HG03460 (cell line): ENCODE measurements around the gene PRKN.
"Not testable (repeated sequence)": the region's sequence is repeated elsewhere in the genome, so short reads cannot be mapped to it uniquely, and the experiment has no call there.

Source experiments
- ATAC-seq: cut with Tn5 transposase; IDR thresholded peaks from one replicate; pipeline ENCODE4 v1.9.1; 2021; ENCODE audit not compliant: unreplicated experiment

Gene PRKN

DNA sequence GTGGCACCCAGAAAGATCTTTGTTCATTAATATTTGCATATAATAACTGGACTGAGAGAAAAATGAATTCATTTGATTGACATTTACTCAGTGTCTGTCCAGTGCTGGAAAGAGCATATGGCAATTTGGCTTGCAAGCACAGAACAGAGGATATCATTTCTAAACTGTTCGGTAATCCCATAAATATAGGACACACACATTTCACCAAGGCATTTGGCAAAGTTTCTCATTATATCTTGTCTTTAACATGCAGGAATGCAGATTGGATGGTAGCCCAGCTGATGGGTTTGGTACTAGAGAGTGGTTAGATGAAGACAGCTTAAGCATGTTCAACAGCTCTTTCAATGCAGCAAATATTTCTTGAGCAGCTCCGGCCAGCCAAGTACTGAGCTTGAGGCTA lies 259.2 kb downstream of the PRKN start:
- no peak for ATAC-seq

- ATAC-seq: no peak
Observed at GRCh38 chr6:162467679-162468078, 259.9 kb downstream of the PRKN start.

DNA sequence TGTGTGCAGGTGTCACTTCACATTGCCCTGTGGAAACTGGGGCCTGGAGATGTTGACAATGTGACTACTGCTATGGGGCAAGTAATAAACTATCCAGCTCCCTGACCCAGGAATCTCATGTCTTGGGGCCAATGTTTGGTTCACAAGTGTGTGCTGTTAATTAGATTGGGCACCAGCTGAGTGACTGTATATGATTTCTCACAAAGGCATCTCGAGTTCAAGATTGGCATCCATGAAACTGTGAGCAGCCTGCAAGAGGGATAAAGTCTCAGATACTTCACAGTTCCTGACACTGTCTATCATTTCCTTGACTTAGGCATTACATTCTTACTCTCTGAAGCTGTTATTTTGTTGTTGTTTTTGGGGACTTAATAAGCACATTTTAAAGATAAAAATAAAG lies 264.0 kb downstream of the PRKN start:
- ATAC-seq: no peak

DNA sequence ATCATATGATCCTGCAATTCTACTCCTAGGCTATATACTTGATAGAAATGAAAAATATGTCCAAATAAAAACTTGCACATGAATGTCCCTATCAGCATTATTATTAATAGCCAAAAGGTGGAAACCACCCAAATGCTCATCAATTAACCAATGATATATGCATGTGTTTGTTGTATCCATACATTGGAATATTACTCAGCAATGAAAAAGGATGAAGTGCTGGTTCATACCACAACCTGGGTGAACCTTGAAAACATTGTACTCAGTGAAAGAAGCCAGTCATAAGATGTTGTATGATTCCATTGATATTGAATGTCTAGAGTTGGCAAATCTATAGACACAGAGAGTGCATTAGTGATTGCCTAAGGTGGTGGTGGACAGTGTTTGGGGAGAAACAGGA lies 267.6 kb downstream of the PRKN start:
- no peak for ATAC-seq

- ATAC-seq: no peak
Observed at GRCh38 chr6:162450358-162450757, 277.2 kb downstream of the PRKN start.

GRCh38 chr6:162448294-162448693 lies 279.3 kb downstream of the PRKN start:
- no peak for ATAC-seq

GRCh38 chr6:162443101-162443500 lies 284.5 kb downstream of the PRKN start:
- no peak for ATAC-seq

GRCh38 chr6:162442687-162443086 lies 284.9 kb downstream of the PRKN start:
- no peak for ATAC-seq

DNA sequence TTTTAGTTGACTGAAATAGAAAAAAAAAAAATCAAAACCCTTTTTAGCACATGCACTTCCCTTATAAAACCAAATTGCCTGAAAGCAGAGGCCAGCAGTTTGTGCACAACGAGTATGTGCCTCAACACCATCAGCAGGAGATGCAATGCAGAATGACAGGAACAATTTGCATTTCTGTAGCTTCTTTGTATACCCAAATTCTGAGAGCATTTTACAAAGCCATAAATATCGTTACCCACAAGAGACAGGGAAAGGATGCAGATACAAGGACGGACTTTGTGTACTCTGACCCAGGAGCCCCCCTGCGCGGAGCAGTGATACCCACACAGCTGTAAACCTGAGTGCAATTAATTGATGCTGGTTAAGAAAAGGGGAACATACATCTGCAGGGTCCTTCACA lies 285.6 kb downstream of the PRKN start:
- ATAC-seq: no peak

DNA sequence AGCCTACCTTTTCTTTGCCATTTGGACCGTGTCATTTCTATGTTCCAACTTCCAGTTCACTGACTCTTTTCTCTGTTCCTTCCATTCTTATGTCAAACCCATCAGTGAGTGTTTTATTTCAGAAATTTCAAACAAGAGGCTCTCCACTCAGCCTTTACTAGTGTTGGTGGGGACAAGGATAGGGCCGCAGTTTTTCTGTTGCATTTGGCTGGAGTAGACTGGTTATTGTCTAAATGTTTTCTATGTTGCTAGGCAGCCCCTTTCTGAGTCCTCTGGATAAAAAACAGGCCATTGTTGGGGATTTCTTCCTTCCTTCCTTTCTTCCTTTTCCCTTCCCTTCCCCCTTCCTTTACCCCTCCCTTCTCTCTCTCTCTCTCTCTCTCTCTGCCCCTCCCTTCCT lies 288.6 kb downstream of the PRKN start:
- no peak for ATAC-seq

DNA sequence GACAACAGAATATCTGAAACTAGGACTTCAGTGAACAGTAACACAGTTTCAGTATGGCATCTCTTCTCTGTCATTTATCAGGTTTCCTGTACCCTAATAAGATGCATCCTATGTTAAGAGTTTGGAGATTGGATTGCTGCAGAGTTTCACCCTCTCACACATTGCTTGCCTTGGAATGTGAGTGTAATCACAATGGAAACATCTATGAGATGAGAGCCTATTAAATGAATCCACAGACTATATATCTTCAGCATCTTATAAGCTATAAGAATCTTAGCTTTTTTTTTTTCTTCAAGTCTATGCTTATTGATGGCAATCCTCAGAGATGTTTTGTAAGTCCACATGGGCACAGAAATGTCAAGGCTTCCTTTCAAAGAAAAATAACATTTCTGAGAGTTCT lies 292.5 kb downstream of the PRKN start:
- no peak for ATAC-seq

GRCh38 chr6:162421004-162421403 lies 306.6 kb downstream of the PRKN start:
- no peak for ATAC-seq

GRCh38 chr6:162416831-162417537 lies 310.6 kb downstream of the PRKN start:
- no peak for ATAC-seq

GRCh38 chr6:162416307-162416706 lies 311.3 kb downstream of the PRKN start:
- no peak for ATAC-seq

DNA sequence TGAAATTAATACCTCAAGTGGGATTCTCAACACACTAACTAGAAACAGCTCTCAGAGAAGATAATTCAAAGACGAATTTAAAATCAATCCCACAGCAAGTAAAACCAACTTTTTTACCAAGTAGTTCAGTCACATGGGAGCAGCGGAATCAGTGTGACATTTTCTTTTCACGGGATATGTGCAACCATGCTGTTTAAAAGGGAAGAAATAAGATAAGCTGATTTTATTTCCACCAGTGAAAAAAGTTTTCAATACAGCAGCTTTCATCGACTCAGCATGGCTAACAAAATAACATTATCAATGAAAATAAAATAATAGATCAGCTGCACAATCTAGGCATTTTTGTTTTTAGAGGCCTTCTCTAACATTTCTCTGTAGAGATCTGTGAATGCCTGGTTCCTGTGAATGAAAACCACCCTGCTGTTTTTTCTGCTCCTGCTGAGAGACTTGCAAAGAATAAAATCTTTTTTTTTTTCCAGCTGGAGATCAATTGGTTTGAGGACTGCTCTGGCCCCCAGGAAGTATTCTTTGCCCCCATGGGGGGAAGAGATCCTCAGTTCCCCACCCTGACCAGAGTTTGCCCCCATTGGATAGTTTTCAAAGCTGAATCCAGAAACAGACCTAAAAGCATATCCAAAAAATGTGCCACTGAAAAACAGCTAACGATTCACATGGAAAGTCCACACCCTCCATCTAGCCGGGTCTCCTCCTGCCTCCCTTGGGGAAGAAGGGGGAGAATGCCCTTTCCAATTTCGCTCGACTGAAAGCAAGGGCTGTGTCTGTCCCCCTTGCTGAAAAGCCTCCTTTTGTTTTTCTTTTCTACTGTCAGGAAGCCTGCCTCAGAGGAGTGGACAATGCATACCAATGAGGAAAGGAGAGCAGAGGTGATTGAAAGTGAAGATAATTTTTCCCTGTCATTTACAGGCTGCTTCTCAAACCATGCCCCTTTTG lies 317.6 kb downstream of the PRKN start:
- no peak for ATAC-seq

- no peak for ATAC-seq
Observed at GRCh38 chr6:162408826-162409535, 318.6 kb downstream of the PRKN start.

- ATAC-seq: no peak
Observed at GRCh38 chr6:162404951-162405350, 322.6 kb downstream of the PRKN start.

DNA sequence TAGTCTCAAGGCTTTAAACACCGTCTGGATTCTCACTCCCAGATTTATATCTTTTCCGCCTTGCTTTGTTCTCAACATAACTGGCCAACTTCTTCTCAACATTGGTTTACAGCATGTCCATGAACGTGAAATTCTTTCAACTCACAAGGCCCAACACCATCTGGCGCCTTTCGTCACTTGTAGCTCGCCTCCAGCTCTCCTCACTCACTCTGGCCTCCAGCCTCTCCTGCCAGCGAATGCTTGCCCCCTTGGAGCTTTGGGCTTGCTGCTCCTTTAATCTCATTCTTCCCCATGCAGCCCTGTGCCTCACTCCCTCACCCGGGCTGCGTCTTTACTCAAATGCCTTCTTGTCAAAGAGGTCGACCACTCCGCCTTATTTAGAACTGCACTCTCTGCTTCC lies 324.5 kb downstream of the PRKN start:
- no peak for ATAC-seq

DNA sequence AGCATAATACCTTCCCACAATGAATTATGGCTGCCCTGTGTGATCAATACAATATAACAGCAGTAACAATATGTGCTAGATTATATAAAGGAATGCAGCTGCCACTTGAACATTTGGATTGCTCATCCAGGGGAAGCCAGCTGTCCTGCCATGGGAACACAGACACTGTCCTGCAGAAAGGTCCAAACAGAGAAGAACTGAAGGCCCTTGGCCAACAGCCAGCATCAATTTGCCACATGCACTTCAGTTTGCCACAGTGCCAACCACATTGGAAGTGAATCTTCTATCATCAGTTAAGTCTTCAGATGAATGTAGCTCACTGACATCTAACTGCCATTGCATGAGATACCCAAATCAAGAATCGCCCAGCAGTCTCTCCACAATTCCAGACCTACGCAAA lies 332.4 kb downstream of the PRKN start:
- ATAC-seq: no peak

GRCh38 chr6:162390961-162391811 lies 336.4 kb downstream of the PRKN start:
- not testable (repeated sequence) for ATAC-seq
